Activated CD4-positive, alpha-beta T cell treated with anti-CD3 and anti-CD28 coated beads, Interleukin-2, Interleukin-4, amounts not matched to agents 100 ng/mL and 50 ng/mL, durations not matched to agents 16 hours and 8 hours (primary cell): ENCODE measurements around the gene FAM114A2.
"Not testable (repeated sequence)": the region's sequence is repeated elsewhere in the genome, so short reads cannot be mapped to it uniquely, and the experiment has no call there.

Experiments used
- DNase-seq: peaks from one replicate; pipeline ENCODE4 v3.0.0-alpha.2; 2020; ENCODE audit warnings: low spot score

FAM114A2 gene

DNA sequence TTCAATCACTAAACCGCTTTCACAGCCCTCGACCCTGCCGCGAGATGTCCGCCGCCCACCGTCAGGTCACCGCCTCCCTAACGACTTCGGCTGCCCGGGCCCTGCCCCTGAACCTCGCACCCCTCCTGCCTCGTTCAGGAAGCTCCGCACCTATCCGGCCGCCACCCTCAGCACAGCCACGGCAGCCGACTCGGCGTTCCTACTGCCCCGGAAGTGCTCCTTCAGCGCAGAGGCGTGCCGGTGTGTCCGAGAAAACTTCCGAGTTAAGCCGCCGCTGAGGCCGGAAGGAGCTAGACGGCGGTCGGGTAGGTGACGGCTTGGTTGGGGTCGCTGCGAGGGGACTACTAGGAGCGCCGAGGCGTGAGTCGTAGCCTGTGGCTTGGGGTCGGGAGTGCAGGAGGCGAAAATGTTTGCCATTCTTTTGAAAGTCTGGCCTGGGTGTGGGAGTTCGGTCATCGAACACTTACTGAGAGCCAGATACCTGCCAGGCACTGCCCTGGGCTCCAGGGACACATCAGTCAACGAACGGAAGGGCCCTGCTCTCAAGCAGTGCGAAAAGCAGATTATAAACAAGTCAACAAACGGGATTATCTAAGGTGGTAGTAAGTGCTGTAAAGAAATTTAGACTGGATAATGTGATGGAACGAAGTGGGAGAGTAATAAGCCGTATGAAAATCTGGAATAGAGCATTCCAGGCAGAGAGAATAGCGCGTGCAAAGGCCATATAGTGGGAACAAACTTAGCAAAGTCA lies at the start of gene FAM114A2, which contains the start of gene MFAP3:
FAM114A2 (minus strand) TSS at position 204 of the 751 bp plus-strand sequence. CDS start 3,957 bp downstream, outside the sequence.
MFAP3 (plus strand) TSS at position 261 of the 751 bp plus-strand sequence. CDS start 10,756 bp downstream, outside the sequence.
- DNase-seq = peak; percentile 94

DNA sequence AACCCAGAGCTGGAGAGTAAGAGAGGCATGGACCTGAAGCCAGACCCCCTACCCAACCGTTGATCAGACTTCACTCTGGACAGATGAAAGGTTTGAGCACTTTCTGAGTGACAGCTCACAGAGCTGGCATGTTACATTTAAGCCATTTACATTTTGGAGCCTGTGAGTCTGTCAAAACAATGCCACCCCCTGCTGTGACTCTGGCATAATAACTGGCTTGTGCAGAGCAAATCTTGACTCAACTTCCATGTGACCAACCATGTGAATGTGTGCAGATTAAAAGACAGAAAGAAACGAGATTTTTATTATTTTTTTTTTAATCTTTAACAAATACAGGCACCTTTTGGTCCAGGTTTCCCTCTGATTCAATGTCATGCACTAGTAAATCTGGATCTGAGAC lies 48.5 kb upstream of the FAM114A2 start:
- DNase-seq = no peak

DNA sequence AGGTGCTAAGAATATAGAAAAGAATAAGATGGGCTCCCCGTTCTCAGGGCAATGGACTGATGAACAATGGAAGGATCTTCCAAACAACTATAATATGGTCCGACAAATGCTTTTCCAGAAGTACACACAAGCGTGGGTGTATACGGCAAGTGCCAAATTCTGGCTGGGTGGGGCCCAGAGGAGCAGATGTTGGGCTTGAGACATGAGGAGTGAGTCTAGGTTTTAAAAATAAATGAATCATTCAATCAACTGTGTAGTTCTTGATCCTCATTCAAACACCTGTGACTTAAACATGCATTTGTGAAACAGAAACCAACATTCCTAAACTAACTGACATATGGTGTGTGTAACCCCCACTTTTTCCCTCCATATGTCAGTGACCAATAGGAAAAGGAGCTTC lies 47.9 kb upstream of the FAM114A2 start:
- DNase-seq = no peak

DNA sequence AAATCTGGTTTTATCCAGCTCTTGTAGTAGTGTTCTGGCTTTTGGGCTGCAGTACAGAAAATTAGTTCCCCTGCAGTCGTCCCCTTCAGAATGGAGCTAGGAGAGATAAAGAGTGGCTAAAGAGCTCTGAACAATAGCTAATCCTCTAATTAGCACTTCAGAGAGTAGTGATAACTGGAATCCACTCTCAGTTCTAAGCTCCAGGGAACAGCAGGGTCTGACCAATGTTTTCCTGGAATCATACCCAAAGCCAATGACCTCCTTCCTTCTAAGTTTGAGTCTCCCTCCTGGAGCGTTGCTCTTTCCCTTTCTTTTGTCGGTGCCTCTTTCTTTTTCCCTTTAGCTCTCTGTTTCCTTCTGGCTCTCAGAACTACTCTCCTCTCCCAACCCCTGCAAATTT lies 47.4 kb upstream of the FAM114A2 start:
- no peak for DNase-seq

DNA sequence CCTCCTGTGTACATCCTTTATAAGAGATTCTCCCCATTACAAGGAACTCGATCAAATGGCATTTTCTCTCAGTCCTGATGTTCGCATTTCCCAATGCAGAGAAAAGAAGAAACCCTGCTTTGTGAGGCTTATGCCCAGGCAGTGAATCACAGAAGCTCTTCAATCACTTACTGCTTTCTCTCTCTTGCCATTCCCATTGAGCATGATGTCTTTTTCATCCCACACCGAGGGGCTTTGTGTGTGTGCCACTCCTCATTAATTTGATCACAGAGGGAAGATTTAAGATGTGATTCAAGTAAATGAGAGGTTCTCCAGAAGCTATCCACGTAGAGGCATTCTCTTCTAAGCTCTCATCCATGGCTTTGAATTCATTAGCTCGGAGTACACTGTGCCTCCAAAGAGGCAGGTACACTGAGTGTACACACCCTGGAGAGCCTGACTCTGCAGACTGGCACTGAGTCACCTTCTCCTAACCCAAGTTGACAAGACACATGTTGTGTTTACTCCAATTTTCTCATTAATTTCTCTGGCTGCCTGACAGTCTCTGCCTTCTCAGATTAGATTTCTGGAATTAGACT lies 45.4 kb upstream of the FAM114A2 start:
- no peak for DNase-seq

DNA sequence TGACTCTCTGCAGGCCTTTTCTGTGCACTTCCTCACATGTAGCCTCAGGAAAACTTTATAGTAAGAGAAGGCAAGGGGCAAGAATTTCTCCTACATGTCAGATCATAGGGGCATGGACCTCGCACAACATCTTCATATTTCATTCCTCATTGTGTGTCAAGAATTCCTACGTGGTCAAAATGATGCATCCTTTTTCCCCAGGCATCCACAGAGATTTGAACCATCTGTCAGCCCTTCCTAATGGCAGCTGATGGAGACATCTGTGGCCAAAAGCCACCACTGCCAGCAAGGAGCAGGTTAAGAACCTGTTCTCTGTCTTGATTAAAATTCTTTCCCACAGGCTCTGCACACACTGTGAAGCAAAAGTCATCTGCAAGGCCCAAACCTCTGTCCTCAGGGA lies 42.5 kb upstream of the FAM114A2 start:
- DNase-seq = no peak

DNA sequence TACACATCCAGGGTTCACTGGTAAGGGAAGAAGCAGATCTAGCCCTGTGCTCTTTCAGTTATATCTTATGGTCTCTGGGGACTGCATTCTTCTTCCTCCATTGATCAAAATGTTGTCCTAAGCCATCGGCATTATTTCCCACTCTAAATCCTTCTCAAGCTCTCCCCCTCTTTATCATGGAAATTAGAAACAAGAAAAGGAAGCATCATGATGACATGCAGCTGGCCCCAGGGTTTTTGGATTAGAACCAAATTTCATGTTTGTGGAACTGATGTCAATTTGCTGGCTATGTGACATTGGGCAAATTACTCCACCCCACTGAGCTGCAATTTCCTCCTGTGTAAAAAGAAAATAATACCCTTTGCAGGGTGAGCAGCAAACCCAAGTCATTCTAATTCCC lies 39.6 kb upstream of the FAM114A2 start:
- DNase-seq = no peak

DNA sequence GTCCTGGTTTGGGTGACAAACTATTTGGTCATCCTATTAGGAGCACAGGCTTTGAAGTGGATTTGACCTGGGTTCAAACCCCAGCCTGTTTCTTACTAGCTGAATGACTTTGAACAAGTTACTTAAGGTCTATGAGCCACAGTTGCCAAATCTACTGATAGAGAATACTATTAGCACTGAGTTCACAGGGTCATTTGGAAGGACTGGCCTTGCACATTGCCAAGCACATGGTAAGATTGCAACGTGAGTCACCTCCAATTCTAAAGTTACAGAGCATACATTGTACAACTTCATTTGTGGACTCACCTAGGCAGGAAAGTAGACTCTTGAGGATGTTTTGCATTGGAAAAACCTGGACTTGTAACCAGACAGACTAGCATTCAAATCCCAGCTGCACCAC lies 39.0 kb upstream of the FAM114A2 start:
- no peak for DNase-seq

DNA sequence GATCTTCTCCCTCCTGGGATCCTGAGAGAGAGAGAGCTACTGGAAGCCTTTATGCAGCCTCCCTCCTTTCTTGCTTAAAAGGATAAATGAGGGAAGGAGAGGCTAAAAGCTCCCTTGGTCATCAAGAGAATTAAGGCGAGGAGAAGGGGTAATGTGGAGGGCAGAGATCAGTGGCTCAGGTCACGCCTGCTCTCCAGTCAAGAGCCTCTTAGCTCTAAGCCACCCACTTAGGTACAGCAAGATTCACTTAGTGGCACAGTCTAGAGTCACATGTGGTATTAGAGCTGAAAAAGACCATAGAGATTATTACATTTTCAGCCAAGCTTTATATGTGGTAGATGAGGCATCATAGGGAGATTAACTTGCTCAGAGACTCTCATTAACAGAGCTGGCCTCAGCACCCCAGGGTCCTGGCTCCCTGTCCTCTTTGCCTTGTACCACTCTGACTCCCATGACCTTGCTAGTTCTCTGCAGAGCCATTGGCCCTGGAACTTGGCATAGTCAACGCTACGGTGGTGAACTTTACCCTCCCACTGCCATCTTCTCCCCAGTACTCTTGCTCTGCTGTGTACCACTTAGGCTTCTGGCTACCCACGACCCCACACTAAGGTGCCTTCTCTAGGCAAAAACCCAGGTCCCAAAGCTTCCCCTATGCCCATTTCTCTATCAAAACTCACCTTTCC lies 37.7 kb upstream of the FAM114A2 start:
- DNase-seq = no peak

DNA sequence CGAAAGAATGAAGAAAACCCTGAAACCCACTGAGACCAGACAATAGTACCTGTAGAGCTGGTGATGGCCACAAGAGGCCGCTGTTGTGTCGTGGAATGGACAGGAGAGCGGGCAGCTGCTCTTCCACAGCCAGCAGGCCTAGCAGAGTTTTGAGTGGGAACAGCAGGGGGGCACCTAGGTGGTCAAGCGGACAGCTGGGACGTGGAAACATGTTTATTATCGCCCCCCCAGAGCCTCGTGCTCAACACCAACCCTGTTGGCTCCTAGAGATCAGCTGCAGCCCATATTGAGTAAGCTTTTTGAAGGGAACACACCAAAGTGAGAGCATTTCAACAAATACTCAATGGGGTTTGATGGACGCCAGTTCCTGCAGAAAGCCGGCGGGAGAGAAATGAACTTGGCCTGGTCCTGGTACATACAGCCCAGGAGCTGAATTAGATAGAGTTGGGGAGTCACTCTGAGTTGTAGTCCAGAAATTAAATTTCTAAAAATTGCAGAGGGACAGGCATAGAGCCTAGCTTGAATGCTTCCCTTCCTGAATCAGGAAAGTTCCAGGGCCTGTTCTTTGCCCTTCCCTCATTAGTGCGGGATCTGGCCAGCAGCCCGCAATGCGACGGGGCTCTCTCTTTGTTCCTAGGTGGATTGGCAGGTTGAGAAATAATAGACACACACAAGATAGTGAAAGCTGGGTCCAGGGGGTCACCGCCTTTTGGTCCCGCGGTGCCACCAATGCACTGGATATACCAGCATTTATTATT lies 33.9 kb upstream of the FAM114A2 start:
- peak; percentile 88 for DNase-seq

DNA sequence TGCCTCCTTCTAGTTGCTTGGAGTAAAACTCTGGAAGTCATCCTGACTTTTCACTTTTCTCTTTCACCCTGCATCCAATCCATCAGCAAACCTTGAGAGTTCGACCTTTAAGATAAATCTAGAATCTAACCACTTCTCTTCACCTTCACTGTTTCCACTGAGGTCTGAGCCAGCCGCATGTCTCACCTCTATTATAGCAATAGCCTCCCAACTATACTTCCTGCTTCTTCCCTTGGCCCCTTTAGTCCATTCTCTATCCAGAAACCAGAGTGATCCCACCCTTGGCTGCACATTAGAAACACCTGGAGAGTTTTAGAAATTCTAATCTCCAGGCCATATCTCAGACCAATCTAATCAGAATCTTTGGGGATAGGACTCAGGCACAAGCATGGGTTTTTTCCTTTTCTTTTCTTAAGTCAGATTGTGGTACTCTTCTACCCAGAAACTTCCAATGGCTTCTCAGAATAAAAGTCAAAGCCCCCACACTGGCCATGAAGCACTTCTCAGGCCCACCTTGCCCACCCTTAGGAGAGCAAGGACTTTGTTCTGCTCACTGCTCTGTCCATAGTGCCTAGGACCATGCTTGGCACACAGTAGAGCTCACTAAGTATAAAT lies 33.2 kb upstream of the FAM114A2 start:
- DNase-seq = no peak

DNA sequence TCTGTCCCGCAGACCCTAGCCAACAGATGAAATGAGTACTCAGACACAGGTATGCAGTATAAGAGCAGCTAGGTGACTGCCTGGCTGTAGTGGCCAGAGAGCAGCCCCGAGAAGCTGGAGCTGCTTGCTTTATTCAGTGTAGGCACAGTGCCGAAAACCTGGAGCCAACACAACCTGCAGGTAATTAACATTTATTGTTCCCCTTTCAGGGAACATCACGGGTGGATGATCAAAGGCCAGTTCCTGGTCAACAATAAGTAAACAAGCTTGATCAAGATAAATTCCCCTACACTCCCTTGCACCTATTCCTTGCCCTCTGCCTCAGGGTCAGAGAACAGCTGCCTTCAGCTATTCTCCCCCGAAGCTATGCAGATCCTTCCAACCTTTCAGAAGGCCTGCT lies 31.1 kb upstream of the FAM114A2 start:
- DNase-seq = not testable (repeated sequence)

DNA sequence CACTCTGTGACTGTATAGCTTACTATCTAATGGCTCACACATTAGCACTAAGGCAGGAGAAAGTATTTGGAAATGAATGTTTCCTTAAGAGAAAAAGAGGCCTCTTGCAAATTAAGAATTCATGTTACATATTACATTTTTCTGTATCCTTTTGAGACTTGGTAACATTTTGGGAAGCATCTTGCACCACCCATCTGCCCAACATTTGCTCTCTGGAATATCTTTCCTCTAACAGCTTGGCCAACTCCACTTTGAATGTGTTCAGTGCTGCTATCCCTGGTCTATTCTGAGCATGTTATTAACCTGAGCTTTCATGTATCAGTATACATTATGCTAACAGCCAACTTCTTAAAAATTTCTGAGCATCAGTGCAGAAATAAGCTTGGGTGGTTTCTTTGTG lies 27.3 kb upstream of the FAM114A2 start:
- DNase-seq = no peak

DNA sequence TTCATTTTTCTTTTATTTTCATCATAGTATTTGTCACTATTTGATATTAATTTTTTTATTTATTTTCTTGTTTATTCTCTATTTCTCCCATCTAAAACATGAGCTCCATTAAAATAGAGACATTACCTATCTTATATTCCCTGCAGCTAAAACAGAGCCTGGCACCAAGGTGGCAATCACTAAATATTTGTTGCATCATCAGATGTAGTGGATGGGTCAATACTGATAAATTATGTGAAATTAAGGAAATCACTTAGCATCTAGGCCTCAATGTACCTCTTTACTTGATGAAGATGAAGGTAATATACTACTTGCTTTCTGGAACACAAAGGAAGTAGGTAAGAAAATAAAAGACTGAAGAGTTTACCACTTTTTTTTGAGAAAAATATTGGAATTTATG lies 24.7 kb upstream of the FAM114A2 start:
- no peak for DNase-seq

DNA sequence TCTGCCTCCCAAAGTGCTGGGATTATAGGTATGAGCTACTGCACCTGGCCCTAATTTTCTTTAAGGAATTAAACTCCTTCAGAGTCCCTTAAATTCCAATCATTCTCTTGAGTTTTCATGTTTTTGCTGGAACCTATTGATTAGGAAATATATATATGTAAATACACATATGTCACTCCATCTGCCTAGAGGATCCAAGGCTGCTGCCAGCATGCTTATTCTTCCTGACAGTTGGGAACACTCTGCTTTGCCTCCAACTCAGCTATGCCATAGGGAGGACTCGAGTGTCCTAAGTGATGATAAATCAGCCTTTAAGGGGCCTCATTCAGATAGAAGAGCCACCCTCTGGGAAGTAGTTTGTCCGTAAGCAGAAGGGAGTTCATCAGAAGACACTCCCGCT lies 21.9 kb upstream of the FAM114A2 start:
- no peak for DNase-seq

DNA sequence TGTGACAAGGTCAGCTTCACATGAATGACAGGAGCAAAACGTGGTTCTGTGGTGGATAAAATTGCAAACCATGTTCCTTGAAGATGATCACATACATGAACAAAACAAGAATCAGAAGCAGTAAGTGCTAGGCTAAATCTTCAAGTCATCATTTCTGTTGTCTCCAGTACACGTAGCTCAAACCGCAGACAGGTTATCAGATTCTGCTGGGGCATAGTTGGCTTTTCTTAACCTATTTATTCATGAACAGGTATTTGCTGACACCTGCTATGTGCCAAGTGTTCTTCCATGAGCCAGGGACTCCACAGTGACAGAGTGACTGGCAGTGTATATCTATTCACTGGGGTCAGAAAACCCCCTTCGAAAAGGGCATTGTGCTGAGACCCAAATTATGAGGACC lies 20.9 kb upstream of the FAM114A2 start:
- no peak for DNase-seq

DNA sequence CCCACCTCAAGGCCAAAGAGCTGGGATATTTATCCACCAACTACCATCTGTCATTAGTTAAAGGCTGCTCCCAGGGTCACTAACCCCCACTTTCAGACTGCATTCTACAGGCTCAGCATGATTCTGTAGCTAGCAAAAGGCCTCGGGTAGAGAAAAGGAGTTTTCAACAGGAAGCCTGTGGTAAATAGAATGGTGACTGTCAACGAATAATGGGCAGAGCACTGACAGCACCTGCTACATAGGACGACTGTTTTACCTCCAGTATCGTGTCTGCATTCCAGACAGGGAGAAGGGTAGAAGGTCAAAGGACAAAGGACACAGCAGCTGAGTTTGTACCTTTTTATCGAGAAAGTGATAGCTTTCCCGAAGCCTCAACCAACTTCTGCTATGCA lies 20.3 kb upstream of the FAM114A2 start:
- no peak for DNase-seq

DNA sequence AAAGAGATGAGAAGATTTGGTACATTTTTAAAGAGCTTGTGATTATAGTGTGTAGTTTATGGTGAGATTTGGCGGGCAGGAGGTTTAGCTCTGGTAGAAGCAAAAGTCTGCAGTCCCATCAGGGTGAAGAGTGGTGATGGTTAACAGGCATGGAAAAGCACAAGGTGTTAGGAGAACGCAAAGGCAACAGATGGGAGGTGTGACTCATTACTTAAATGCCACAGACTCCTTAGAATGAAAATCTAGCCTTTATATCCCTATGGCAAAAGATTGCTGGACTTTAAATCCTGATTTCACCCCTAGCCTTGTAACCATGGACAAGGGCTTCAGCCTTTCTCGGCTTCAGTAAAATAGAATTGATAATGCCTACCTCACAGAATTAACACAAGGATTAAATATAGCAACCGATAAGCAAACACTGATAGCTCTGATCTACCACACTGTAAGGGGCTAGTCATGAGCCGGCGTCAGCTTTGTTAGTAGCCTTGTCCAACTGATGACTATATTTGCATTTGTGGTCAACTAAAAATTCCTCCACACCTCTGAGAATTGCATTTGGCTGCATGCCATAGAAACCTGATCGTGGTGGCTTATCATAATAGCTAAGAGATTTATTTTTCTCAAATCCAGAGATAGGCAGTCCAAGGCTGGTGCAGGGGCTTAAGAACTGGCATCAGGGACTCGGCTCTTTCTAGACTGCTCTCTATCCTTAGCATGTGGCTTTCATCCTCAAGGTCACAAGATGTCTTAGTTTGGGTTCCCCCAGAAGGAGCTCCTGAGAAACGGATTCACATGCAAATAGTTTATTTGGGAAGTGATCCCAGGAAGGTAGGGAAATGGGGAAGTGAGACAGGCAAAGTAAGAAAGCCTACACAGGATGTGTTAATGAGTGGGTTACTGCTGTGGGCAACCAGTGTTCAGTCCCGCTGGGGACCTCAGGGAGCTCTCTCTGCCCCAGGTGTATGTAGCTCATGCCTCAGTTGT lies 19.6 kb upstream of the FAM114A2 start:
- no peak for DNase-seq

DNA sequence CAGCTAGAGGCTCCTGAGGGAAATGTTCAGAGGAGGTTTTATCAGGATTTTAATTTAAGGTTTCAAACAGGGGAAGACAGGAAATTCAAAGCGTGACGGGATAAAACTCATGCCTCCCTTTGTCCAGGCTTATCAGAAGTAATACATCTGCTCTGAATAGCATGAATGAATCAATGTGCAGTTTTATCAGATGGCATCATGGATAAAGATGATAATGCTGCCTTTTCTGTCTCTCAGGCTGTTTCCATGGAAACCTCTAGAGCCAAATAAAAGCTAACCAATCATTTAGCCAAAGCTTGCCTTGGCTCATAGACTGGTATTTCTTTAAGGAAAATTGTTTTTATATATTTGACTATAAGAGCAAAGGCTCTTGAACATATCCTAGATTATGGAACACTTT lies 16.5 kb upstream of the FAM114A2 start:
- DNase-seq = no peak

DNA sequence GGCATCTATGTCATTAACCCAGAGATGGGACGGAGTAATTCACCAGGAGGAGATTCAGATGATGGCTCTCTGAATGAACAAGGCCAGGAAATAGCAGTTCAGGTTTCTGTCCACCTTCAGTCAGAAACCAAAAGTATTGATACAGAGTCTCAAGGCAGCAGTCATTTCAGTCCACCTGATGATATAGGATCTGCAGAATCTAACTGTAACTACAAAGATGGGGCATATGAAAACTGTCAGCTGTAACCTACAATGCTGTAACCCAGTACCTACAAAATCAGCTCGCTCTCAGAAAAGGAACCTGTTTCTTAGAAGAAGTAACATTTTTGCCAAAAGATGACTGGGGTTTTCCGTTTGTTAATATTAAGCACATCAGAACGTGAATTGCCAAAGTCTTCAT lies 14.8 kb upstream of the FAM114A2 start:
- peak; percentile 11 for DNase-seq

DNA sequence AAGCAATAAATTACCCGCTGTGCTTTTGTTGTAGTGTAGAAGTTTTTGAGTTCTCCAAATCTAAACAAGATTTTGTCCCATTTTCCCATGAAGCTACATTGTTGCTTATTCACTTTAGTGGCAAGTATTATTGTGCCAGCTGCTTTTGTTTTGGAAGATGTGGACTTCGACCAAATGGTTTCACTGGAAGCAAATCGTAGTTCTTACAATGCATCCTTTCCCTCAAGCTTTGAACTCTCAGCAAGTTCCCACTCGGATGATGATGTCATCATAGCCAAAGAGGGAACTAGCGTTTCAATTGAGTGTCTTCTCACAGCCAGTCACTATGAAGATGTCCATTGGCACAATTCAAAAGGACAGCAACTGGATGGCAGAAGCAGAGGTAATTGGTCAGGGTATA lies 10.9 kb upstream of the FAM114A2 start:
- no peak for DNase-seq
